Erythroblast (primary cell): ENCODE results near the gene WDR89.

Experiments
- GATA1 ChIP-seq: IDR thresholded peaks from 2 replicates; pipeline ENCODE4 v1.6.1; 2011; ENCODE audit warnings: low read depth, mild to moderate bottlenecking, control low read depth, low read length, moderate library complexity
- POLR2A ChIP-seq: IDR thresholded peaks from 2 replicates; pipeline ENCODE4 v1.6.1; 2011; ENCODE audit warnings: mild to moderate bottlenecking, low read length

- TF ChIP-seq POLR2A, result no peak
- no peak for TF ChIP-seq GATA1
Observed at GRCh38 chr14:63678536-63678935, 36.9 kb upstream of the WDR89 start.
